Skin of body (tissue), 2 donors: ENCODE results near the gene FZD4. TPM values are rescaled to one million over a fixed set of nuclear protein-coding genes. Genes with fewer than 3 reads are reported as not detected.
"Not testable (repeated sequence)": the region's sequence is repeated elsewhere in the genome, so short reads cannot be mapped to it uniquely, and the experiment has no call there.

Experiments
- DNase-seq: peaks from one replicate; lab custom pipeline; 2025; lab: John Stamatoyannopoulos, UW
- total RNA-seq: library from RNA; depleted of rRNA; stranded (reverse); fragments of >200 nt; gene quantifications from one replicate; pipeline ENCODE4 v1.2.3, GENCODE V29; 2014

The FZD4 gene
- total RNA-seq, 1 donor from 2014 or later, result 41.4 TPM

- no peak for DNase-seq
Measured at GRCh38 chr11:86977441-86978050, 22.4 kb upstream of the FZD4 start.

- DNase-seq, result no peak
Measured at GRCh38 chr11:86972734-86973133, 17.5 kb upstream of the FZD4 start.

- DNase-seq, result no peak
Measured at GRCh38 chr11:86969258-86969657, 14.1 kb upstream of the FZD4 start.

GRCh38 chr11:86967601-86968000 is 12.4 kb upstream of the FZD4 start:
- DNase-seq, result not testable (repeated sequence)

GRCh38 chr11:86957976-86958646 is 2.9 kb upstream of the FZD4 start:
- no peak for DNase-seq

- DNase-seq, result no peak
Measured at GRCh38 chr11:86956905-86957195, 1.7 kb upstream of the FZD4 start.

GRCh38 chr11:86955111-86955360 is 159 bp downstream of the FZD4 start:
- DNase-seq, result no peak

GRCh38 chr11:86954269-86955110 is 705 bp downstream of the FZD4 start:
- no peak for DNase-seq

- no peak for DNase-seq
Measured at GRCh38 chr11:86952221-86952875, 2.8 kb downstream of the FZD4 start.

GRCh38 chr11:86951706-86952105 is 3.5 kb downstream of the FZD4 start:
- no peak for DNase-seq

GRCh38 chr11:86950661-86950995 is 4.6 kb downstream of the FZD4 start:
- DNase-seq, result no peak

- no peak for DNase-seq
Measured at GRCh38 chr11:86949995-86950660, 5.1 kb downstream of the FZD4 start.

GRCh38 chr11:86948733-86949132 is 6.5 kb downstream of the FZD4 start:
- no peak for DNase-seq

- no peak for DNase-seq
Measured at GRCh38 chr11:86947541-86947940, 7.7 kb downstream of the FZD4 start.

- not testable (repeated sequence) for DNase-seq
Measured at GRCh38 chr11:86943505-86943904, 11.7 kb downstream of the FZD4 start.

- DNase-seq, result no peak
Measured at GRCh38 chr11:86941871-86942599, 13.2 kb downstream of the FZD4 start.

- peak; percentile 37 for DNase-seq
Measured at GRCh38 chr11:86941077-86941870, 13.9 kb downstream of the FZD4 start.

GRCh38 chr11:86940122-86940777 is 14.9 kb downstream of the FZD4 start:
- no peak for DNase-seq

GRCh38 chr11:86938900-86939880 is 16.0 kb downstream of the FZD4 start:
- DNase-seq, result peak; percentile 44
